ENCODE data around the gene CSDE1. TPM values are rescaled to one million over a fixed set of nuclear protein-coding genes. Genes with fewer than 3 reads are reported as not detected.

CSDE1 gene
- total RNA-seq, 1 experiment from 2014 or later: 375 TPM

DNA sequence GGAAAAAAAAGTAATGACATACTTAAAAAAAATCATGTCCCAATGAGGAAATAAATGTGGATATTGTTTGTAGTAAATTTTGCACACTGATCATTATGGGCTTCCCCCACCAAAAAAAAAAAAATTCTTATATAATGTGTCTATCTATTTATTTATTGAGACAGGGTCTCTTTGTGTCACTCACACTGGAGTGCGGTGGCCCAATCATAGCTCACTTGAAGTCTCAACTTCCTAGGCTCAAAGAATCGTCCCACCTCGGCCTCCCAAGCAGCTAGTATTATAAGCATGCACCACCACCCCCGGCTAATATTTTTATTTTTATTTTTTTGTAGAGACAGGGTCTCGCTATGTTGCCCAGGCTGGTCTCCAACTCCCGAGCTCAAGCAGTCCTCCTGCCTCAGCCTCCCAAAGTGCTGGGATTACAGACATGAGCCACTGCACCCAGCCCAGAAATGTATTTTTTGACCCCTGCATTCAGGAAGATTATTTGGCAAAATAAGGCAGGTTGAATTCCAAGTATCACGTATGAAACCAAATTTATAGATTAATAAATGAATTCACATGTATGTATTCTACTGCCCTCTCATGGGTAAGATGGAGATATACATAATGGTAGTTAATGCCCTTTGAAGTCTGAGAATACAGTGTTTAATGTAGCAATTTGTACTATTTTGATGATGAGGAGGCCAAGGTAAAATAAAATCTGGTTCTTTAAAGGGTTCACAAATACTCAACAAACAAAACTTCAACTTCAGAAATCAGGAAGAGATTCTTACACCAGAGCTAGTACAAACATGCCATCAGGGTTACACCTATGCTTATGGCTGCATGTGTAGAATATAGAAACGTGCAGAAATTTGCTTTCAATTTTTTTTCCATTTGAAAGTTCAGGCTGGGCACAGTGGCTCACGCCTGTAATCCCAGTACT lies 86.5 kb downstream of the CSDE1 start:
- Histone ChIP-seq H3K9me3 (ENCODE audit: low read length) (no peaks in the 10 kb centered on the region), H3K9me2 (replicated peaks; ENCODE audit: insufficient read depth, low read length) (no peaks in the 10 kb centered on the region), H3K36me3 (ENCODE audit: insufficient read depth, low read length) (no peaks in the 10 kb centered on the region), H2AFZ (ENCODE audit: low read length) (no peak overlapping the region), H3K79me2 (ENCODE audit: low read length) (no peaks in the 10 kb centered on the region), H3K4me1 (ENCODE audit: low read length) (peaks cover 13% of the 10 kb centered on the region), H3K4me3 (ENCODE audit: low read length) (no peak overlapping the region), H4K20me1 (ENCODE audit: insufficient read depth, low read depth, low read length) (no peaks in the 10 kb centered on the region), H3K9ac (ENCODE audit: low read length) (no peak overlapping the region), H3K27ac (ENCODE audit: low read length) (no peak overlapping the region), H3K4me2 (ENCODE audit: low read depth, low read length, poor library complexity, severe bottlenecking) (no peak overlapping the region), H3K27me3 (ENCODE audit: low read length) (no peaks in the 10 kb centered on the region)
- DNase-seq: peak; percentile 45

DNA sequence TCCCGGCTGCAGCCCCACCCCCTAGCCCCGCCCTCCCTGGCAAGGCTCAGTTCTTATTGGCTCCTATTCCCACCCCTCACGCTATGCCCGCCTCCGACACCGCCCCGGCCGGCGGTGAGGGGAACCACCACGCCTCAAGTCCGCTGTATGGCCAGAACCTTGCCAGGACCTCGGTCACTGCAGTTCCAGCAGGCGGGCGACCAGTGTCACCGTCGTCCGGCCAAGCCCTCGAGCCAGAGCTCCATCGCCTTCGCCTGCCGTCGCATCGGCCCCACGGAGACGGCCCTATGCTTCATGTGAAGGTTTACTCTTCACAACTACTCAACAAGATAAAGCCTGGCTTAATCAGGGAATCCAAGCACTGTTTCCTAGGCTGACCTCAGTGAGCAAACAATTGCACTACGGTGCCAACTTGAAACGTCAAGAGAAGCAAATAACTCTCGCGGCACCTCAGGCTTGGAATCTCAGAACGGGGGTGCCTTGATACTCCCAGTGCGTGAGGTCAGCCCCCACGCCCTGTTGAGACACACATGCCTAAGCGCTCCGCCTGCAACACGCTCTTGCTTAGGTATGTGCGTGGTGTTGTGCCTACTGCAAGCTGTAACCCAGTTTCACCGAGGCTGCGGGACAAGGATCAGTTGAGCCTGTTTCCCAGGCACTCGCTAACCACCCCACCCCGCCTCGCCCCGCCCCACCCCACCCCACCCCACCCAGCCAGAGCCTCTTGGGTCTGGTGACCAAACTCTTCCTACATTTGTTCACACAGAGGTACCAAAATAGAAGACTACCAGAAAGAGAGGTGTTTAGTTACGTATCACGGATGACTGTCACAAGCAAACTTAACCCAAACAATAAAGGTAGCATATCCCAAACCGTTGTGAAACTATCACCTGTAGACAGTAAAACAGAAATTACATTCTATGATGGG lies 87.4 kb downstream of the CSDE1 start:
- peak overlapping the region; percentile 70 for H3K4me3 ChIP-seq (ENCODE audit: low read length)
- H2AFZ ChIP-seq (ENCODE audit: low read length): peak overlapping the region; percentile 97
- DNase-seq: peak; percentile 93
- no peaks in the 10 kb centered on the region for H3K9me2 ChIP-seq (replicated peaks; ENCODE audit: insufficient read depth, low read length)
- no peaks in the 10 kb centered on the region for H4K20me1 ChIP-seq (ENCODE audit: insufficient read depth, low read depth, low read length)
- peak overlapping the region; percentile 83 for H3K4me2 ChIP-seq (ENCODE audit: low read depth, low read length, poor library complexity, severe bottlenecking)
- H3K9ac ChIP-seq (ENCODE audit: low read length): peak overlapping the region; percentile 50
- H3K9me3 ChIP-seq (ENCODE audit: low read length): no peaks in the 10 kb centered on the region
- H3K27me3 ChIP-seq (ENCODE audit: low read length): no peaks in the 10 kb centered on the region
- no peaks in the 10 kb centered on the region for H3K79me2 ChIP-seq (ENCODE audit: low read length)
- no peaks in the 10 kb centered on the region for H3K36me3 ChIP-seq (ENCODE audit: insufficient read depth, low read length)
- H3K4me1 ChIP-seq (ENCODE audit: low read length): peaks cover 13% of the 10 kb centered on the region
- H3K27ac ChIP-seq (ENCODE audit: low read length): no peak overlapping the region

GRCh38 chr1:114669562-114670082 lies 88.2 kb downstream of the CSDE1 start, which contains the start of gene DENND2C:
Gene DENND2C (minus strand): TSS chr1:114670049. CDS start chr1:114625984, 44,065 bp downstream.
- peaks cover 13% of the 10 kb centered on the region for H3K4me1 ChIP-seq (ENCODE audit: low read length)
- no peaks in the 10 kb centered on the region for H3K36me3 ChIP-seq (ENCODE audit: insufficient read depth, low read length)
- no peaks in the 10 kb centered on the region for H3K9me3 ChIP-seq (ENCODE audit: low read length)
- no peak for DNase-seq
- no peaks in the 10 kb centered on the region for H4K20me1 ChIP-seq (ENCODE audit: insufficient read depth, low read depth, low read length)
- H2AFZ ChIP-seq (ENCODE audit: low read length): peak within 1 kb of the TSS; percentile 97
- H3K9ac ChIP-seq (ENCODE audit: low read length): peak within 1 kb of the TSS; percentile 54
- H3K4me3 ChIP-seq (ENCODE audit: low read length): peak within 1 kb of the TSS; percentile 70
- no peak within 1 kb of the TSS for H3K27ac ChIP-seq (ENCODE audit: low read length)
- H3K27me3 ChIP-seq (ENCODE audit: low read length): no peaks in the 10 kb centered on the region
- H3K79me2 ChIP-seq (ENCODE audit: low read length): no peaks in the 10 kb centered on the region
- no peaks in the 10 kb centered on the region for H3K9me2 ChIP-seq (replicated peaks; ENCODE audit: insufficient read depth, low read length)
- H3K4me2 ChIP-seq (ENCODE audit: low read depth, low read length, poor library complexity, severe bottlenecking): peak within 1 kb of the TSS; percentile 83

- H3K9me2 ChIP-seq (replicated peaks; ENCODE audit: insufficient read depth, low read length): no peaks in the 10 kb centered on the region
- no peaks in the 10 kb centered on the region for H3K27me3 ChIP-seq (ENCODE audit: low read length)
- no peak for DNase-seq
- peak overlapping the region; percentile 70 for H3K4me3 ChIP-seq (ENCODE audit: low read length)
- H3K9ac ChIP-seq (ENCODE audit: low read length): peak overlapping the region; percentile 54
- peaks cover 13% of the 10 kb centered on the region for H3K4me1 ChIP-seq (ENCODE audit: low read length)
- peak overlapping the region; percentile 83 for H3K4me2 ChIP-seq (ENCODE audit: low read depth, low read length, poor library complexity, severe bottlenecking)
- no peaks in the 10 kb centered on the region for H3K9me3 ChIP-seq (ENCODE audit: low read length)
- H3K36me3 ChIP-seq (ENCODE audit: insufficient read depth, low read length): no peaks in the 10 kb centered on the region
- H2AFZ ChIP-seq (ENCODE audit: low read length): peak overlapping the region; percentile 79
- H4K20me1 ChIP-seq (ENCODE audit: insufficient read depth, low read depth, low read length): no peaks in the 10 kb centered on the region
- no peaks in the 10 kb centered on the region for H3K79me2 ChIP-seq (ENCODE audit: low read length)
- no peak overlapping the region for H3K27ac ChIP-seq (ENCODE audit: low read length)
Observed at GRCh38 chr1:114668784-114669561, 88.8 kb downstream of the CSDE1 start.

GRCh38 chr1:114668373-114668772 lies 89.4 kb downstream of the CSDE1 start:
- H4K20me1 ChIP-seq (ENCODE audit: insufficient read depth, low read depth, low read length): no peaks in the 10 kb centered on the region
- H3K9ac ChIP-seq (ENCODE audit: low read length): no peak overlapping the region
- no peaks in the 10 kb centered on the region for H3K79me2 ChIP-seq (ENCODE audit: low read length)
- H3K27ac ChIP-seq (ENCODE audit: low read length): no peak overlapping the region
- H3K4me1 ChIP-seq (ENCODE audit: low read length): peaks cover 13% of the 10 kb centered on the region
- no peaks in the 10 kb centered on the region for H3K9me3 ChIP-seq (ENCODE audit: low read length)
- H3K4me2 ChIP-seq (ENCODE audit: low read depth, low read length, poor library complexity, severe bottlenecking): no peak overlapping the region
- H3K27me3 ChIP-seq (ENCODE audit: low read length): no peaks in the 10 kb centered on the region
- H3K36me3 ChIP-seq (ENCODE audit: insufficient read depth, low read length): no peaks in the 10 kb centered on the region
- H3K4me3 ChIP-seq (ENCODE audit: low read length): no peak overlapping the region
- H3K9me2 ChIP-seq (replicated peaks; ENCODE audit: insufficient read depth, low read length): no peaks in the 10 kb centered on the region
- no peak overlapping the region for H2AFZ ChIP-seq (ENCODE audit: low read length)
- no peak for DNase-seq

GRCh38 chr1:114666954-114667353 lies 90.8 kb downstream of the CSDE1 start:
- no peak overlapping the region for H3K9ac ChIP-seq (ENCODE audit: low read length)
- no peak overlapping the region for H3K4me2 ChIP-seq (ENCODE audit: low read depth, low read length, poor library complexity, severe bottlenecking)
- peaks cover 13% of the 10 kb centered on the region for H3K4me1 ChIP-seq (ENCODE audit: low read length)
- H3K27me3 ChIP-seq (ENCODE audit: low read length): no peaks in the 10 kb centered on the region
- no peak overlapping the region for H3K4me3 ChIP-seq (ENCODE audit: low read length)
- DNase-seq: no peak
- no peaks in the 10 kb centered on the region for H3K9me2 ChIP-seq (replicated peaks; ENCODE audit: insufficient read depth, low read length)
- no peaks in the 10 kb centered on the region for H3K79me2 ChIP-seq (ENCODE audit: low read length)
- H4K20me1 ChIP-seq (ENCODE audit: insufficient read depth, low read depth, low read length): no peaks in the 10 kb centered on the region
- no peak overlapping the region for H2AFZ ChIP-seq (ENCODE audit: low read length)
- H3K9me3 ChIP-seq (ENCODE audit: low read length): no peaks in the 10 kb centered on the region
- no peaks in the 10 kb centered on the region for H3K36me3 ChIP-seq (ENCODE audit: insufficient read depth, low read length)
- no peak overlapping the region for H3K27ac ChIP-seq (ENCODE audit: low read length)

All from Karpas-422 (cell line).